WI38 (cell line): ENCODE data around the gene GON4L.
"Not testable (repeated sequence)": the region's sequence is repeated elsewhere in the genome, so short reads cannot be mapped to it uniquely, and the experiment has no call there.

Experiments
- H3K4me3 ChIP-seq: 2 replicates; pipeline ENCODE4 v1.5.1; 2011; ENCODE audit warnings: low read depth, mild to moderate bottlenecking, control low read depth, low read length
- CTCF ChIP-seq: IDR thresholded peaks from 2 replicates; pipeline ENCODE4 v1.5.1; 2012; ENCODE audit warnings: low read depth, mild to moderate bottlenecking, control low read depth, low read length

Gene GON4L

GRCh38 chr1:155729031-155729898 is 127.7 kb downstream of the GON4L start:
- peak; percentile 71; the same call in 1 of the 2 replicates for TF ChIP-seq CTCF
- H3K4me3 ChIP-seq = no peak overlapping the region

GRCh38 chr1:155725142-155725541 is 131.9 kb downstream of the GON4L start:
- no peak for TF ChIP-seq CTCF
- no peak overlapping the region for H3K4me3 ChIP-seq

GRCh38 chr1:155719703-155720102 is 137.3 kb downstream of the GON4L start:
- TF ChIP-seq CTCF = no peak
- no peak overlapping the region for H3K4me3 ChIP-seq

- H3K4me3 ChIP-seq = not testable (repeated sequence)
Observed at GRCh38 chr1:155718524-155719115, 138.4 kb downstream of the GON4L start.

- no peak for TF ChIP-seq CTCF
- no peak overlapping the region for H3K4me3 ChIP-seq
Observed at GRCh38 chr1:155717041-155717440, 140.0 kb downstream of the GON4L start.

- no peak overlapping the region for H3K4me3 ChIP-seq
- no peak for TF ChIP-seq CTCF
Observed at GRCh38 chr1:155715777-155716176, 141.2 kb downstream of the GON4L start.

- H3K4me3 ChIP-seq = not testable (repeated sequence)
Observed at GRCh38 chr1:155715056-155715455, 142.0 kb downstream of the GON4L start.

GRCh38 chr1:155713075-155713474 is 143.9 kb downstream of the GON4L start:
- TF ChIP-seq CTCF = no peak
- no peak overlapping the region for H3K4me3 ChIP-seq

- H3K4me3 ChIP-seq = not testable (repeated sequence)
Observed at GRCh38 chr1:155712636-155713035, 144.4 kb downstream of the GON4L start.

- not testable (repeated sequence) for H3K4me3 ChIP-seq
Observed at GRCh38 chr1:155711457-155711856, 145.6 kb downstream of the GON4L start.
